ENCODE results near the gene PRCC.

PRCC gene

DNA sequence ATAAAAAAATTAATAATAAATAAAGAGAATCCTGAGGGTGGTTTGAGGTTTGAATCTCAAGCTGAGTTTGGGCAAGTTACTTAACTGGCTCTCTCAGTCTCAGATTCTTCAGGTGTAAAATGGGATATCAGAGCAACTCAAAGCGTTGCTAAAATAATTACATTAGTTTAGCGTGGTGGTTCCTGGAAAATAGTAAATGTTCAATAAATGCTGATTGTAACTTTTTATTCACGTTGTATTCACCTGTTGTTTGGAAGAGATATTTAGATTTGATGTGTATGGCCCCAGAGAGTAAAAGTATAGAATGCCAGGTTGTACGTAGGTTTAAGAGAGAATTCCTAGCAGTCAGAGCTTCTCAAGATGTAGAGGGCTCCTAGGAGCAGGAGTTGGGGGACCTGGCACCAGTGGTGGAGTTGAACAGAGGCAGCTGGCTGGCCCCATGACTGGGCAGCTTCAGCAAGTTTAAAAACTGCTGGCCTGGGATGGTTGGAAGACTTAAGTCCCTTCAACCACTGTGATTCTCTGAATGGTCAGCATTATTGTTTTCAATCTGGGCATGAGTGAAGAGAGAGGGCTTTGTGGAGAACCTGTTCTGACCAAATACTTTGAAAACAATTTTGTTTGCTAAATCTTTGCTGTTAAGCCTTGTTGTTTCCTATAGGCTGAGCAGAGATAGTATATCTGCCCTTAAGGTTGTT, 22.4 kb downstream of the PRCC start:
- DNase-seq (ENCODE audit: extremely low spot score, insufficient read length, low read depth) (no peak), FAIRE-seq (no peak)

DNA sequence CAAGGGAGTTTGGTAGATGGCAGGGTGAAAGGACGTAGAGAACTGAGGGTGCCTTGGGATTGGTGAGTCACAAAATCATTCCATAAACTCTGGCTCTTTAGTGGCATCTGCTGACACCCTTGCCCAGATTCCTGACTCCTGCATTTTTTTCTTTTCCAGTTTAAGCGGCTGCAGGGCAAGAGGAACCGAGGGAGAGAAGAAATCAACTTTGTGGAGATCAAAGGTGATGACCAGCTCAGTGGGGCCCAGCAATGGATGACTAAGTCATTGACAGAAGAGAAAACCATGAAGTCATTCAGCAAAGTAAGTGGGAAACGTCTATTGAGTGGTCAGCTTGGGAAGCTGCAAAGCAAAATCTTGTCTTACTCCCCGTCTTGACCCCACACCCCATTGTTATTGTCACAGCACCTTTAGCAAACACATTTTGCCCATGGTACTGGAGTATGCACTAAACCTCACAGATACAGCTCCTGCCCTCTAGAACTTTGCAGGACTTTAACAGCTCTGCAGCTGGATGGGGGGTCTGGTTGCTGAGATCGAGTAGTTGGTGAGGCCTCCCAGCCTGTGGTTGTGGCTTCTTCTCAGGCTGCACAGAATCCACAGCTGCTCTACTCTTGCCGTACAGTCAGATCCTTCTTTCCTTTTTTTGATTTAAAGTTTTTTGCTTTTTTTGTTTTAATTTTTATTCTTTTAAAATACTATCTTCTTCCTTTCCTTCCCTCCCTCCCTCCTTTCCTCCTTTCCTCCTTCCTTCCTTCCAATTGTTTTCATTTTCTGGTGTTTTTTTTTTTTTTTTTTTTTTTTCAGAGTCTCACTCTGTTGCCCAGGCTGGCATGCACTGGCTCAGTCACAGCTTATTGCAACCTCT, 27.4 kb downstream of the PRCC start:
- FAIRE-seq (no peak), DNase-seq (ENCODE audit: extremely low spot score, insufficient read length, low read depth) (no peak)

DNA sequence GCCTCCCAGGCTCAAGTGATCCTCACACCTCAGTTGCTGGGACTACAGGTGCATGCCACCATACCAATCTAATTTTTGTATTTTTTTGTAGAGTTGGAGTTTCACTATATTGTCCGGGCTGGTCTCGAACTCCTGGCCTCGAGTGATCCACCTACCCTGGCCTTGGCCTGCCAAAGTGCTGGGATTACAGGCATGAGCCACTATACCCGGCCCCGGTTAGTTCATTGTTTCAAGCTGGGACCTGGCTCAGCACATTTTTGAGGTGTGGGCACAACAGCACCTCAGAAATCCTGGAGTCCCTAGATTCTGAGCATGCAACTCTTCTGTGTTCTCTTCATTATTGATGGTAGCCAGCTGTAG, 28.0 kb downstream of the PRCC start:
- FAIRE-seq, result no peak
- no peak for DNase-seq (ENCODE audit: extremely low spot score, insufficient read length, low read depth)

DNA sequence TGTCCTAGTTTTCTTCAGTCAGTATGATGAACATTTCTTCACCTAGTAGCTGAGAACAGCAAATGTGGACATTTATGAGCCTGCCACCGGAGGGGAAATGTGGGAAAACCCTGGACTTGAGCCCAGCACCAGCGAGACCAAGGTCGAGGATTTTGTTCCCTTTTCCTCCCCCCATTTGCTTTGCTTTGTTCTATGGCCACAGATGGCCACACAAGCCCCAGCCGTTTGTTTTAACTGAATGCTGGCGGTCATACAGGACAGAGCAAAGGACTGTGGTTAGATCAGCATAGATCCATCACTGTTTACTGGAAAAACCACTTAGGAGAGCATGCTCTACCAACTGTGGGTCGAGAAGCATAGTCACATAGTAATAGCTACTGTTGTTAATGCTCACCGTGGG, 28.5 kb downstream of the PRCC start:
- no peak for DNase-seq (ENCODE audit: extremely low spot score, insufficient read length, low read depth)
- no peak for FAIRE-seq

DNA sequence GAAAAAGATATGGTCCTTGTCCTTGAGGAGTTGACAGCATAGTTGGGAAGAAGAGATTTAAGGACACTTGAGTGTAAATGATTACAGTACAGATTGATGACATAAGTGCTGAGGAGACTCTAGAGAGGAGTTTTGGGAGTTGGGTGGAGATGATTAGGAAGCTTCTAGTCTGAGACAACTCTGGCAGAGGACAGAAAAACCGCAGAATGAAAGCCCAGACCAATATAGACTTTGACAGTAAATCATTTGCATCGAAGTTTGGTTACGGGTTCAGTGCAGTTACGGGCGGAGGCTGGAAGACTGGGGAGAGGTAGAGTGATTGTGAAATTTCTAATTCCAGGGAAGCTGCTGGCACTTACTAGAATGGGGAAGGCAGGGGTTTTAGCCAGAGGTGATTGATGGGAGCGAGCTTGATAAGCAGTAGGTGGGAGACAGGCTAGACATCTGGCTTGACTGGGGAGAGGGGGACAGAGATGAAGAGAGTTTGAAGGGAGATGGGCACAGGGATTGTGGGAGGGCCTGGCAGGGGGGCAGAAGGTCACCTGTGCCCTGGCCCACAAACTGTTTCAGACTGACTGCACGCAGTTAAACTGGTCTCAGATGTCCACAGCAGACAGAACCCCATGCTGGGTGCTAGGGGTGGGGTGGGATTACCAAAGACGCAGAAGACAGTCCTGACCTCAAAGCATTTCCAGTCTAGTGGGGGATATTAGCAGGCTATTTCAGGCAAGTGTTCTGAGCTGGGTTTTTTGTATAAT, 29.2 kb downstream of the PRCC start:
- DNase-seq (ENCODE audit: extremely low spot score, insufficient read length, low read depth) (no peak), FAIRE-seq (no peak)

DNA sequence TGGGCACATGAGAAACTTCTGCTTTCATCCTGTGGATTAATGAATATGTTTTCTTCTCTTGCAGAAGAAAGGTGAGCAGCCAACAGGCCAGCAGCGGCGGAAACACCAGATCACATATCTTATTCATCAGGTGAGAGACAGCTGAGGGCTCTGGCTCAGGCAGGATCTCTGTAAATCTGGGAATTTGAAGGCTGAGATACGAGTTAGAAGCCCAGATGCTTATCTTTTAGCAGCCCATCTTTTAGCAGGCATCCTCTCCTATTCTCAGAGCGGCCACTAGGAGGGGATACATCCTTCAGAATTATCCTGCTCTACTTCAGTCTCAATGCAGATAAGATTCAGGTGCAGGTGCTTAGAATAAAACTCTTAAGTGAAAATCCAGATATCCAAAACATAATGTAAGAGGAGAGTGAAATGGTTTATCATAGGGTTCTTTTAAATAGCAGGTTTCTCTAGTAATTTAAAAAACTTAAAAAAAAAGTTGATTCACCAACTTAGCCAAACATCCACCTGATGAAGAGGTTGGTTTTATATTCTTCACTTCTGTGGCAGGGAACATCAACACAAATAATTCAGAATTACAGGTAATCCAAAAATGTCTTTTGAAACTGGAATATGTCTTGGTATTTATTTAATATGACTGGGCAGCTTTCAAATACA, 30.0 kb downstream of the PRCC start:
- peak; percentile 86 for FAIRE-seq
- no peak for DNase-seq (ENCODE audit: extremely low spot score, insufficient read length, low read depth)

DNA sequence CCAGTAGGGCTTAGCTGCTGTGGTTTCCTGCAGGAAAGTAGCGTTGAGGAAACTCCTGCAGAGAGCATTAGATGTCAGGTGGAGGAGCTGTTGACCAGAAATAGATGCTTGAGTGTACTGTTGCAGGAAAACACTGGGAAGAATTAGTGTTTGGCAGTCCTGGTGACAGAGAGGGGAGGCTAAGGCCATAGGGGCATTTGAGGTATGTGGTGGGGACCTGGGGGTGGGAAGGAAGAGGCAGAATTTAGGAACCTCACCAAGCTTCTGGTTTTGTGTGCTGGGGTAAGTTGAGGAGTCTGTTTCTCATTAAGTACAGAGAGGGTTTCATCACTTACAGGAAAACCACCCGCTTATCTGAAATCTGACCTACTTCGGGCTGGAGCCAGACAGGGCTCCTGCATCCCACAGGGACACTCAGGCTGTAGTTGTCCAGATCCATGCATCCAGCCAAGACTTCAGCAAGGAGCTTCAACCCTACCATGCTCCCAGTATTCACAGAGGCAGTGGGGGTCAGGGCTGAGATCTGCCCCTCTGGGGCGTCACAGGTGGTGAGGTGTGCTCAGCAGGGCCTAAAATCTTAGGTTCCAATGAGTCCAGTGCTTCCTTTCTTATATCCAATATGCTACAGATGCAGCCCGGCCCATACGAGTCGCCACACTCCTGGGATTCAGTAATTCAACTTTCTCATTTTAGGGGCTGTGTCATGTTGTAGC, 34.2 kb downstream of the PRCC start:
- DNase-seq (ENCODE audit: extremely low spot score, insufficient read length, low read depth) (no peak), FAIRE-seq (no peak)

DNA sequence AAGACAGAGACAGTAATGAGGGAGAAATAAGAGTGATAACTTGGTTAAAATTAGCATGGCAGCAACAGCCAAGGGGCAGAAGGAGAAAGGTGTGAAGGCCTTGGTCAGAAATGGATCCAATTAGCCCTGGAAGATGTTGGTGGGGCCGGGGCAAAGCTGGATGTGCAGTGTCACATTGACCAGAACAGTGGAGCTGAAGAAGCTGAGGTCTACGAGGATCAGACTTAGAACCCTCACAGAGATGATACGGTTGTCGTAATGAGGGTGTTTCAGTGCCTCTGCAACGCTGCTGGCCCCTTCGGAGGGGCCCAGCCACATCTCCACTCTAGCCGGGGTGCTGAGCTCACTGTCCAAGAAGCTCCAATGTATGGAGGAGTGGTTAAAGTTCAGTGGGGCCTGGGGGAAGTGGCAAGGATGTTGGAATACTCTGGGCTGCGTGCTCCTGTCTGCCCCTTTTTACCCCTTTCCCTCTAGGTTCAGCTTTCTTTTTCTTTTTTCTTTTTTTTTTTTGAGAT, 35.1 kb downstream of the PRCC start:
- DNase-seq (ENCODE audit: extremely low spot score, insufficient read length, low read depth) (no peak), FAIRE-seq (no peak)

DNA sequence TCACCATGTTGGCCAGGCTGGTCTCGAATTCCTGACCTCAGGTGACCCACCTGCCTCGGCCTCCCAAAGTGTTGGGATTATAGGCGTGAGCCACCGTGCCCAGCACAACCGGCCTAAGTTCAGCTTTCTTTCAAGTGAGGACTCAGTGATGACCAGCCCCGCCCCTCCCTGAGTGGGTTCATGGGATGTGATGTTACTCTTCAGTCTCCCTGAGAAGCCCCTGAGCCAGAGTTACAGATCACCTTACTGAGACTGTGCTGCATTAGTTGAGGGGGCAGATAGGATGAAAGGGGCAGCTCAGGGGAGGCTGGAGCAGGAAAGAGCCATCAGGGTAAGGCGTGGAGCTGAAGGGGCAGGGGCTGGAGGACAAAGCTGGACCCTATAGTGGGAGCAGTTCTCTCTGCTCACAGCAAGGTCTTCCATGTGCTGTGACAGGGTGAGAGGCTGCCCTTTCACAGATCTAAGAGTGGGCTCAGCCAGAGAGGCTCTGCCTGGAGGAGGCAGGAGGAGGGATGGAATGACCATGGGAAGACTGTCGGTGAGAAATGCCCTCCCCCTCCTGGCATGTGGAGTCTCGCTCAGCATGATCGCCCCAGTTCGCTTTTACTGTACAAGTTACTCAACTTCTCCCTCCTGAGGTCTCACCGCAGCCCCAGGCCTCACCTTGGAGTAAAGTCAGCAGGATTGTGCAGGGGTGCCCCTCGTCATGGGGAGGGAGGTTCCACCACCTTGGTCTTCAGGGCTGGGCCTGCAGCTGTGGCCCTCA, 35.9 kb downstream of the PRCC start:
- FAIRE-seq (no peak), DNase-seq (ENCODE audit: extremely low spot score, insufficient read length, low read depth) (no peak)

DNA sequence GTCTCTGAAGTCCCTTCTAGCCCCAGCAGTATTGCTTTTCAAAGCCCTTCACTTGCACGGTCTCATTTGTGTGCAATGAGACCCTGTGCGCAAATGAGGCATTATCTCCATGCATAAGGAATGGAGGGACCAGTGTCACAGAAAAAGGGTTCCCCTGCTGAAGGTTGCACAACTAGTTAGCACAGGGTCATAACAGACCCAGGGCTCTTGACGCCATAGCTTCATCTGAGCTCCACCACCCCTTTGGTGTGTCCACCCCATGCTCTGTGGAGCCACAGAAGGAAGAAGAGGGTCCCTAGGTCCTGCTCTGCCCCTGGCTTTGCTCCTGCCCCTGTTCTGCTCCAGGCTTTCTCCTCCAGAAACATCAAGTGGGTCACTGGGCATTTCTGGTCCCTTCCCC, 36.7 kb downstream of the PRCC start:
- FAIRE-seq, result no peak
- no peak for DNase-seq (ENCODE audit: extremely low spot score, insufficient read length, low read depth)

DNA sequence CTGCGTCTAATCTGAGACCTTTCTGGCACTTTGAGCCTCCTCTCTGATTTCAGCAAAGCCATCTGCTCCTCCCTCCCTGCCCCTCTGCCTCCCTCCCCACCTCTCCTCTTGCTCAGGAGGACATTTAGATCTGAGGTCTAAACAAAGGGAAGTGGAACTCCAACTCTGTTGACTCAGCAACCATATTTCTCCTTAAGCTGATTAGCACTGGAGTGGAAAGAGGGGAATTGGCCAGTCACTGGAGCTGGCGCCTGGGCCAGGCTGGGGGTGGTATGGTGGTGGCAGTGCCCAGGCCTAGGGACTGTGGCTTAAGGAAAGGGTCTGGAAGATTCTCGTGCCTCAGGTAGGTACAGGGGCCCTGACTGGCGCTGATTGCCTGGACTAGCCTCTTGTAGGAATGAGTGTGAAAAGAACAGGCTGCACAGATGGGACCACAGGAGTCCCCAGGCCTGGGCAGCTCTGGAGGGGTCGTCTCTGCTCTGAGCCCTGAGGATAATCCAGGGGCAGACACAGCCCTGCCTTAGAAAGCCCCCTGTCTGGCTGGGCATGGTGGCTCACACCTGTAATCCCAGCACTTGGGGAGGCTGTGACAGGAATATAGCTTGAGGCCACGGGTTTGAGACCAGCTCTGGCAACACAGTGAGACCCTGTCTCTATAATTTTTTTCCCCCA, 37.4 kb downstream of the PRCC start:
- FAIRE-seq (no peak), DNase-seq (ENCODE audit: extremely low spot score, insufficient read length, low read depth) (no peak)

DNA sequence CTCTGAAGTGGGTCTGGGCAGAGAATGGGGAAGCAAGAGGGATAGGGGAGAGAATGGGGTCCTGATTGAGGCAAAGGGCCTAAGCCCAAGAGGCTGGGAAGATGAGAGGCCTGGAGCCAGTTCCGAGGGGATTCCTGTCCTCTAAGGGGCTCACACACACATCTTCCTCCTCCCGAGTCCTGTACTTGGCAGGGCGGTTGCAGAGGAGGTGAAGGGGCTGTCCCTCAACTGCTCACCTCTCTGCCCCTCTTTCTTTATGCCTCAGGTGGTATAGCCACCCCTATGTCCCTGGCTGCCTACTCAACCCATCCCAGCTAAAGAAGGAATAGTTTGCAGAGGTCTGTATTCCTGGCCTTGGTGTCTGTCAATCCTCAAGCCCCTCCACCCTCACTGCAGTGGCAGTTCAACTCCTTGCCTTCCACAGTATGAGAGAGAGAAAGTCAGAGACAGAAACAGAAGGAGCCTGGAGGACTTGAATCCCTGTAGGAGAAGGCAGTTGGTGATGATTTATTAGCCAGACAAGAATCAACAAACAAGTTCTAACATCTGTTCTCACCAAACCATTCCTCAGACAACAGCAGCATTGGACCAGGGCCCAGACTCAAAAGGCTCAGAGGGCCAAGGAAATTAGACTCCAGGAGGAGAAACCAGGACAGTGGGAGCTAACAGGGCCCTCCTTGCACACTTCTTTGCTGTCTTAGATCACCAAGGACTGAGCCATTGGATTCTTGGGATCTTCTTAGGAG, 38.6 kb downstream of the PRCC start:
- no peak for FAIRE-seq
- no peak for DNase-seq (ENCODE audit: extremely low spot score, insufficient read length, low read depth)

DNA sequence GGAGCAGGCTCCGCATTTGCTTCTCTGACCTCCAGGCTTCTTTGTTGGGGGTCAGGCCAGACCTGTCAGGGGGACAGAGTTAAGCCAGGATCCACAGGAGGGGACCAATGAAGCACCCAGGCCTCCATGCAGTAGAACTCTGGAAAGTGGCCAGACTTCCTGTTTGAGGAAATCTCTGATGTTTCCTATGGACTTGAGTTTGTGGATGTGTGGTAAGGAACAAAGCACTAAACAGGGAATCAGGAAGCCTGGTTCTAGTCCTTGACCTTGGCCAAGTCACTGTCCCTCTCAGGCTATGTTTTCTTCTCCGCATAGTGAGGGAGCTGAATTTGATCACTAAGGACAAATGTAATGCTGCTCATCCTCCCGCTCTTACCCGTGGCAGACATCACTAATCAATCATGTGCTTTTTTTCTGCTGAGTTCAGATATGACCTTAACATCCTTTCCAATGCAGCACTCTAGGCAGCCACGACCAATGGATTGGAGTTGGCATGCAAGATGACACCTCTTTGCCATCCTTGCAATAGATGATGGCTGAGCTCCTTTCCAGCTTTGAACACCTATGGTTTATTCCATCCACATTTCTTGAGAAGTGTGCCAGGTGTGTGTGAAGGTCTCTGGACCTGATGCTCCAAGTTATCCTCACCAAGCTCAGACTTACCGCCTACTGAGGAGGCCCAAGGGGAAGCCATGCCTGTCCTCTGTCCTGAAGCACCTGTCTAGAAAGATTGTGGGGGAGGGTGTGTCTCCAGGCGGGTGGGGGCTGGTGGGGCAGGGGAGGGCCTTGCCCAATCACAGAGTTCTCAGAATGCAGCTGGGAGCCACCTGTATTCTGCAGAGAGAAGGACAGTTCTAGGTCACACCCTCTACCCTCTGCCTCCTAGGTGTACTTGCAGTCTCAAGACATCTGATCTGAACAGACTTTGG, 39.4 kb downstream of the PRCC start:
- FAIRE-seq (no peak), DNase-seq (ENCODE audit: extremely low spot score, insufficient read length, low read depth) (no peak)

DNA sequence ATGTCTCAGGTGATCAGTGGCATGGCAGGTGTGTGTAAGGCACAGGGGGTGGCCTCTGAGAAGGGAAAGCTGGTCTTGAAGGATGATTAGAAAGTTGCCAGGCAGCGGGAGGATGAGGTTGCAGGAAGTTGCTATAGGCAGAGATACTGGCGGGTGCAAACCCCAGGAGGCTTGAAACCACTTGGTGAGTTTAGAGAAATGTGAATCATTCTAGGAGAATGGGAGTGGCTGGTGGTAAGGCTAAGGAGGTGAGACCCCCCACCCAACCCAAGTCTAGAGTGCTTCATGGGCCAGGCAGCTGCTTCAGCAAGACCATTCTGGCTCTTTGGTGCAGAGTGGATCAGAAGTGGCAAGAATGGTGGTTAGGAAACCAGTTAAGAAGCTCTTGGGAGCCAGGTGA, 40.3 kb downstream of the PRCC start:
- FAIRE-seq (peak; percentile 41), DNase-seq (ENCODE audit: extremely low spot score, insufficient read length, low read depth) (no peak)

DNA sequence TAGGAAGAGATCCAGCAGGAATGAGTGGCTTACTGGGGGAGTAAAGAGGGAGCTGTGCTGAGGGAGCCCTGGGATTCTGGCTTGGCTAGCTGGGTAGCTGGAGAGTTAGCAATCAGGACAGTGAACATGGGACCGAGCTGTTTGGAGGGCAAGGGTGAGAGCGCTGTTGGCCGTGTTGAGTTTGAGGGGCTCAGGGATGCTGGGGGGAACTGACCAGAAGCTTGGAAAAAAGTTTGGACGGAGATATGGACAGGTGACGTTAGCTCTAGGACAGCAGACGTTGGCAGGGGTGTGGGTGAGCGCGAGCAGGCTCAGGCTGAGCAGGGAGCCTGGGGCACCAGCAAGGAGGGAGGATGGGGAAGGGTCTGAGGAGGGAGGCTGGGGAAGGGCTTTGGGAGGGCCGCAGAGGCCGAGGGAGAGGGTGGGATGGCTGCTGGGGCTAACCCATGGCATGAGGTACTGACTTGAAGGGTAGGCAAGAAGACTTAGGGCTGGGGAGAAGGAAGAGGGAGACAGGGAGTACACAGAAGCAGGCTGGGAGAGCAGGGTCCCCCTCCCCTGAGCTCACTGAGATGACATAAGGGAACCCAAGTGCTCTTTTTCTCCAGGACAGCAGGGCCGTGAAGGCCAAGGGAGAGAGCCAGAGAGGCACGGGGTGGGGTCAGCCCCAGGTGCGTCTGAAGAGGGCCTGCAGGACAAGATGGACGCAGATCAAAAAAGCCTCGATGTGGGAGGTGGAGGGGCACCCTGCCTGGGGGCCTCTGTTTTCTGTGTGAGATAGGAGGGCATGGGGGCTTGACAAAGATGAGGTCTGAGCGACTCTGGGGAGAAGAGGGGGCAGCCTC, 41.1 kb downstream of the PRCC start:
- no peak for FAIRE-seq
- DNase-seq (ENCODE audit: extremely low spot score, insufficient read length, low read depth), result no peak

DNA sequence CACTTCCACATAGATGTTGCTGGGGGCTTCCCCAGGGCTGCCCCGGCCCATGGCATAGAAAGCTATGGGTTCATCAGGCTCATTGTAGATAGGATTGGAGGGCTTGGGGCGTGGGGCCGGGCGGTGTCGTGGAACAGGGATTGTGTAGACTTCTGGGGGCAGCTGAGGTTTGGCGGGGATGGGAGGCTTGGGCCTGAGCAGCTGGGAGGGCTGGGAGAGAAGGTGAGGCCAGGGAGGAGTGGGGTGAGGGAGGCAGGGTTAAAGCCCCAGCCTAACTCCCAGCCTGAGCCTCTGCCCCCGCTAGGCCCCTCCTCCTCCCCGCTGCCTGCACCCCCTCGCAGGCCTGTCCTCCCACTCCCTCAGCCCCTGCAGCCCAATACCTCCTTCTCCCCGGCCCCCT, 41.9 kb downstream of the PRCC start:
- FAIRE-seq, result no peak
- DNase-seq (ENCODE audit: extremely low spot score, insufficient read length, low read depth), result no peak

Measured in GM18507 (cell line).